Measurements from ENCODE around the gene UBE2Q2.
A peak's percentile ranks its signal among the peaks of the same experiment; 100 is the strongest.

UBE2Q2 gene

DNA sequence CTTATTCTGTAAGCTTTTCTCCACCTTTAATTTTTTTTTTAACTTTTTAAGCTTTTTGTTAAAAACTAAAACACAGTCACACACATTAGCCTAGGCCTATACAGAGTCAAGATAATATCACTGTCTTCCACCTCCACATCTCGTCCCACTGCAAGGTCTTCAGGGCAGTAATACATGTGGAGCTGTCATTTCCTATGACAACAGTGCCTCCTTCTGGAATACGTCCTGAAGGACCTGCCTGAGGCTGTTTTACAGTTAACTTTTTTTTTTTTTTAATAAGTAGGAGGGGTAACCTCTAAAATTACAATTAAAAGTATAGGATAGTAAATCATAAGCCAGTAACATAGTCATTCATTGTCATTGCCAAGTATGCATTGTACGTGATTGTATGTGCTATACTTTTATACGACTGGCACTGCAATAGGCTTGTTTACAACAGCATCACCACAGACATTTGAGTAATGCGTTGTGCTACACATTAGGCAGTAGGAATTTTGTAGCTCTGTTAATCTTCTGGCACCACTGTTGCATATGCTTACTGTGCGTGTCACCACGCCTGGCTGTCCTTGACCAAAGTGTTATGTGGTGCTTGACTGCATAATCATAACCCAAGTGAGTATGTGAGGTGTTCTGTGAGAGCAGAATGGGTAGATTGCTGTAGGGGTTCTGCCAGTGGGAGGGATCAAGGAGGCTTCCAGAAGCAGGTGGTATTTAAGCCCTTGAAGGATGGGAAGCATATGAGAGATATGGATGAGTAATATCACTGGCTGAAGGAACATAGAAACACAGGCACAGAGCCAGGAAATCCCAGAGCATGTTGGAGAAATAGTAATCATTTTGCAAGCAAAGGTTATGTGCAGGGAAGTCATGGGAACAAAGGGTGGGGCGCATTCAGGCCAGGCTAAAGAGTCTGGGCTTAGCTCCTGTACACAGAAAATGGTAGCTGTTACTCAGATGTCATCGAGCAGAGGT is 78.8 kb downstream of the UBE2Q2 start:
- TF ChIP-seq CTCF (IDR thresholded peaks at IDR 0.05; ENCODE audit: low read depth, low read length), result peak; percentile 50
- peaks cover 68% of the 10 kb centered on the region for H3K36me3 ChIP-seq

DNA sequence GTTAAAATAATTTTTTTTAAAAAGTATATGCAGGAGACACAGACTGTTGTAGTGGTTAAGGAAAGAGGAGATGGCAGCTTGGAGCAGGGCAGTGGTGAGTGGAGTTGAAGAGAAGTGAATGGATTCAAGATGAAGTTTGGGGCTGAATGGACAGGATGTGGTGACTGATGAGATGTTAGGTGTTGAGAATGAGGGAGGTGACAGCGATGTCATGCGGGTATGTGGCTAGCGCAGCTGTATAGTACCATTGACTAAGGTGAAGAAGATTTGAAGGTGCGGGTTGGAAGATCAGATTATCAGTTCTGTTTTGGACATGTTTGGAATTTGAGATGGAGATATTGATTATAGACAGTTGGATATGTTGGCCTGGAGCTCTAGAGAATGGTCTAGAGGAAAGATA is 80.5 kb downstream of the UBE2Q2 start:
- H3K36me3 ChIP-seq, result peaks cover 63% of the 10 kb centered on the region
- no peak for TF ChIP-seq CTCF (IDR thresholded peaks at IDR 0.05; ENCODE audit: low read depth, low read length)
- no peaks in the 10 kb centered on the region for H3K9me3 ChIP-seq (ENCODE audit: severe bottlenecking)
- no peak overlapping the region for H3K27ac ChIP-seq
- H3K4me3 ChIP-seq (ENCODE audit: low read depth, low read length), result no peak overlapping the region
- DNase-seq, result no peak
- no peaks in the 10 kb centered on the region for H3K27me3 ChIP-seq (ENCODE audit: insufficient read depth, low read depth, severe bottlenecking)

More for the DNA sequence above, 78.8 kb downstream of the UBE2Q2 start:
- H3K4me3 ChIP-seq (ENCODE audit: low read depth, low read length), result no peak overlapping the region
- DNase-seq, result peak; percentile 63
- no peaks in the 10 kb centered on the region for H3K27me3 ChIP-seq (ENCODE audit: insufficient read depth, low read depth, severe bottlenecking)
- no peak overlapping the region for H3K27ac ChIP-seq
- no peaks in the 10 kb centered on the region for H3K9me3 ChIP-seq (ENCODE audit: severe bottlenecking)

DNA sequence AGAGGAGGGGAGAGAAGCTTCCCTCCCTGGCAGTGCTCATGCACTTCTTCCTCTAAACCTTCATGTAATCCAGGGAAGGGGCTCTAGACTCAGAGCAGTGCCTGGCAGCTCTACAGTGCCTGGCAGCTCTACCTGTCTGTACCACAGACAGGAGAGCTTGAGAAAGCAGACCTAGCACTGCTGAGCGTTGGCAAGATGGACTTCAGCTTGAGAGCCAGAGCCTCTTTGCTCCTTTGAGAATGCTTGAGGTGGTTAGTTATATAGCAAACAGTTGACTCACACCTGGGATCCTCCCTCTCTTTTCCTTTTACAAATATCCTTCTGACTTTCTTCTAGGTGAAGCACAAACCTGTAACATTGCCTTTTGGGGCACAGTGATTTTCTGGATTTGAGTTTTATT is 81.3 kb downstream of the UBE2Q2 start:
- Histone ChIP-seq H3K4me3 (ENCODE audit: low read depth, low read length) (no peak overlapping the region), H3K36me3 (peaks cover 63% of the 10 kb centered on the region), H3K27ac (no peak overlapping the region), H3K9me3 (ENCODE audit: severe bottlenecking) (no peaks in the 10 kb centered on the region), H3K27me3 (ENCODE audit: insufficient read depth, low read depth, severe bottlenecking) (no peaks in the 10 kb centered on the region)
- no peak for DNase-seq
- TF ChIP-seq CTCF (IDR thresholded peaks at IDR 0.05; ENCODE audit: low read depth, low read length), result no peak

DNA sequence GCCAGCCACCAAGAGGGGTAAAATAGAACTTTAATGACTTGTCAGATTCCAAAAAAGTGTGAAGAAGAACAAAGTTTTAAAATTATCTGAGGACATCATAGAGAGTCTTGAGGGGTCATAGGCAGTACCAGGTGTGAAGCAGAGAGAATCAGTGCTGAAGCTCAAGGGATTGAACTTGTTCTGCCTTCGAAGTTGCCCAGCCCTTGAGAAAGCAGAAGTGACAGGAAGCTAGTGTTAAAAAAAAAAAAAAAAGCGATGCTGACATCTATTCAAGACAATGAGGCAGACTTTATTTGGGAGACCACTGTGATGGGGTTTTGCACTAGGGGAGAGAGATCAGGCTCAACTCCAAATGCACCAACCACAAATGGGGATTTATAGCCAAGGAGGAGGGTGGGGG is 82.2 kb downstream of the UBE2Q2 start:
- no peak for TF ChIP-seq CTCF (IDR thresholded peaks at IDR 0.05; ENCODE audit: low read depth, low read length)
- no peak for DNase-seq
- Histone ChIP-seq H3K9me3 (ENCODE audit: severe bottlenecking) (no peaks in the 10 kb centered on the region), H3K27ac (no peak overlapping the region), H3K27me3 (ENCODE audit: insufficient read depth, low read depth, severe bottlenecking) (no peaks in the 10 kb centered on the region), H3K4me3 (ENCODE audit: low read depth, low read length) (no peak overlapping the region), H3K36me3 (peaks cover 65% of the 10 kb centered on the region)

DNA sequence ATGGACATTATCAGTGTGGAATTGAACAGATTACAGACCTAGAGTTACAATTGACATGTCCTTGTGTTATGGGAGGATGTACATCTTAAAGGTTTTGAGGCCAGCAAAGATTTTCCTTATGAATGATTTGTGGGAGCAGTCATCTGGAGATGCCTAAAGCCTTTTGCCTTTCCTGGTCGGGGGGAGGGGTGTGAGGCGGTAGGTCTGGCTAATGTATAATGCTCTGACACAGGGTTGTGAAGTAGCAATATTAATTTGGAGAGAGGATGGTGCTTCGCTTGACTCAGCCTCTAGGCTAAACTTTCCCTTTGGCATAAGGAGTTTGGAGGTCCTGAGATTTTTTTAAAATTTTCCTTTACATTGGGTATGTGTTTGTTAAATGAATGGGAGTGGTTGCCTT is 83.7 kb downstream of the UBE2Q2 start:
- no peak for TF ChIP-seq CTCF (IDR thresholded peaks at IDR 0.05; ENCODE audit: low read depth, low read length)
- DNase-seq, result no peak
- Histone ChIP-seq H3K27me3 (ENCODE audit: insufficient read depth, low read depth, severe bottlenecking) (no peaks in the 10 kb centered on the region), H3K27ac (no peak overlapping the region), H3K36me3 (peaks cover 66% of the 10 kb centered on the region), H3K9me3 (ENCODE audit: severe bottlenecking) (no peaks in the 10 kb centered on the region), H3K4me3 (ENCODE audit: low read depth, low read length) (no peak overlapping the region)
